H9 (cell line): ENCODE results near the gene UNC119. TPM values are rescaled to one million over a fixed set of nuclear protein-coding genes. Genes with fewer than 3 reads are reported as not detected.

Source experiments
- DNase-seq: peaks from one replicate; pipeline ENCODE4 v3.0.0-alpha.2; 2017
- H2AFZ ChIP-seq: one replicate; pipeline ENCODE4 v1.6.1; 2013; ENCODE audit warnings: mild to moderate bottlenecking, low read length, control low read depth, moderate library complexity
- H2AK5ac ChIP-seq: 2 replicates; pipeline ENCODE4 v1.6.1; 2013; ENCODE audit warnings: low read length, control low read depth, mixed read lengths; ENCODE audit not compliant: insufficient read length
- H2BK120ac ChIP-seq: one replicate; pipeline ENCODE4 v1.6.1; 2013; ENCODE audit warnings: low read depth, mild to moderate bottlenecking, low read length, control low read depth, inconsistent platforms; ENCODE audit not compliant: poor library complexity, severe bottlenecking
- H2BK12ac ChIP-seq: 2 replicates; pipeline ENCODE4 v1.6.1; 2013; ENCODE audit warnings: low read length, control low read depth, mixed read lengths, low read depth; ENCODE audit not compliant: insufficient read length
- H2BK15ac ChIP-seq: 2 replicates; pipeline ENCODE4 v1.6.1; 2013; ENCODE audit warnings: low read depth, low read length, control low read depth
- H2BK20ac ChIP-seq: one replicate; pipeline ENCODE4 v1.6.1; 2013; ENCODE audit warnings: low read depth, mild to moderate bottlenecking, low read length, control low read depth, inconsistent platforms; ENCODE audit not compliant: poor library complexity, severe bottlenecking
- H2BK5ac ChIP-seq: 2 replicates; pipeline ENCODE4 v1.6.1; 2013; ENCODE audit warnings: low read length, control low read depth, mixed read lengths; ENCODE audit not compliant: insufficient read length
- H3K14ac ChIP-seq: 2 replicates; pipeline ENCODE4 v1.6.1; 2013; ENCODE audit warnings: low read length, control low read depth; ENCODE audit not compliant: insufficient read depth
- H3K18ac ChIP-seq: 2 replicates; pipeline ENCODE4 v1.6.1; 2013; ENCODE audit warnings: low read depth, mild to moderate bottlenecking, mixed read lengths, low read length, control low read depth; ENCODE audit not compliant: insufficient read length
- H3K23ac ChIP-seq: 2 replicates; pipeline ENCODE4 v1.6.1; 2013; ENCODE audit warnings: low read length, control low read depth, mixed read lengths, low read depth; ENCODE audit not compliant: insufficient read length
- H3K23me2 ChIP-seq: 2 replicates; pipeline ENCODE4 v1.6.1; 2013; ENCODE audit warnings: low read depth, mild to moderate bottlenecking, mixed read lengths, low read length, control low read depth; ENCODE audit not compliant: insufficient read length, poor library complexity, severe bottlenecking
- H3K27ac ChIP-seq: 2 replicates; pipeline ENCODE4 v1.5.1; 2013; ENCODE audit warnings: low read length, control low read depth, mixed read lengths, low read depth; ENCODE audit not compliant: insufficient read length
- H3K27me3 ChIP-seq: 2 replicates; pipeline ENCODE4 v1.6.1; 2013; ENCODE audit warnings: low read length, control low read depth, inconsistent platforms; ENCODE audit not compliant: insufficient read depth
- H3K4ac ChIP-seq: 2 replicates; pipeline ENCODE4 v1.6.1; 2013; ENCODE audit warnings: low read depth, mild to moderate bottlenecking, control low read depth, inconsistent platforms, low read length, moderate library complexity
- H3K4me1 ChIP-seq: 2 replicates; pipeline ENCODE4 v1.6.1; 2013; ENCODE audit warnings: low read length, control low read depth, inconsistent platforms; ENCODE audit not compliant: insufficient read depth
- H3K4me2 ChIP-seq: 2 replicates; pipeline ENCODE4 v1.6.1; 2013; ENCODE audit warnings: low read length, control low read depth, mixed read lengths; ENCODE audit not compliant: insufficient read length, insufficient read depth
- H3K56ac ChIP-seq: 2 replicates; pipeline ENCODE4 v1.6.1; 2013; ENCODE audit warnings: low read depth, mild to moderate bottlenecking, mixed read lengths, low read length, control low read depth; ENCODE audit not compliant: insufficient read length
- H3K79me1 ChIP-seq: 2 replicates; pipeline ENCODE4 v1.6.1; 2013; ENCODE audit warnings: low read depth, mild to moderate bottlenecking, moderate library complexity, low read length, control low read depth, inconsistent platforms; ENCODE audit not compliant: insufficient read depth, poor library complexity, severe bottlenecking
- H3K79me2 ChIP-seq: 2 replicates; pipeline ENCODE4 v1.6.1; 2013; ENCODE audit warnings: low read length, control low read depth, inconsistent platforms; ENCODE audit not compliant: insufficient read depth
- H3K9ac ChIP-seq: 2 replicates; pipeline ENCODE4 v1.6.1; 2013; ENCODE audit warnings: low read length, control low read depth, mixed read lengths; ENCODE audit not compliant: insufficient read length; ENCODE audit errors: extremely low read depth
- H3K9me3 ChIP-seq: one replicate; pipeline ENCODE4 v1.6.1; 2013; ENCODE audit warnings: low read depth, low read length, inconsistent platforms; ENCODE audit not compliant: control insufficient read depth
- H3T11ph ChIP-seq: one replicate; pipeline ENCODE4 v1.6.1; 2013; ENCODE audit warnings: mild to moderate bottlenecking, low read length, control low read depth, inconsistent platforms
- H4K20me1 ChIP-seq: one replicate; pipeline ENCODE4 v1.6.1; 2013; ENCODE audit not compliant: control insufficient read depth, insufficient read length, insufficient read depth
- H4K5ac ChIP-seq: 2 replicates; pipeline ENCODE4 v1.6.1; 2013; ENCODE audit warnings: low read depth, mild to moderate bottlenecking, mixed read lengths, low read length, control low read depth; ENCODE audit not compliant: insufficient read length
- H4K8ac ChIP-seq: replicated peaks from 2 replicates; pipeline ENCODE4 v1.6.1; 2013; ENCODE audit warnings: low read length, control low read depth, mixed read lengths, low read depth; ENCODE audit not compliant: insufficient read length
- H4K91ac ChIP-seq: 2 replicates; pipeline ENCODE4 v1.6.1; 2013; ENCODE audit warnings: low read depth, mild to moderate bottlenecking, moderate library complexity, mixed read lengths, low read length, control low read depth; ENCODE audit not compliant: insufficient read length
- H3K27ac Mint-ChIP-seq, 3 experiments: 2 replicates in 2 of 3; 3 replicates in 1 of 3; pipeline ENCODE4 v1.8.0; 2020 to 2021; ENCODE audit warnings: mixed read lengths in 3 of 3, mild to moderate bottlenecking in 1 of 3, moderate library complexity in 1 of 3
- H3K27me3 Mint-ChIP-seq: 2 replicates; pipeline ENCODE4 v1.8.0; 2021; ENCODE audit warnings: low read depth, mild to moderate bottlenecking, moderate library complexity, mixed read lengths
- H3K36me3 Mint-ChIP-seq, 3 experiments: 2 replicates in 2 of 3; 3 replicates in 1 of 3; pipeline ENCODE4 v1.8.0; 2020 to 2021; ENCODE audit warnings: low read depth in 3 of 3, mixed read lengths in 3 of 3; ENCODE audit not compliant: insufficient read depth in 1 of 3
- H3K4me1 Mint-ChIP-seq, 2 experiments: 2 replicates each; pipeline ENCODE4 v1.8.0; 2020; ENCODE audit warnings: mixed read lengths in 2 of 2
- H3K4me3 Mint-ChIP-seq, 2 experiments: 2 replicates in 1 of 2; 3 replicates in 1 of 2; pipeline ENCODE4 v1.8.0; 2020 to 2021; ENCODE audit warnings: mild to moderate bottlenecking in 2 of 2, mixed read lengths in 2 of 2, moderate library complexity in 1 of 2
- H3K9me3 Mint-ChIP-seq, 2 experiments: 2 replicates in 1 of 2; 3 replicates in 1 of 2; pipeline ENCODE4 v1.8.0; 2020; ENCODE audit warnings: mild to moderate bottlenecking in 2 of 2, mixed read lengths in 2 of 2, moderate library complexity in 1 of 2
- WGBS: extraction: QIAGEN DNeasy Blood & Tissue Kit; methylation state at CpG from one replicate; pipeline ENCODE4 v1.1.7; 2013; ENCODE audit warnings: missing lambda C conversion rate, low lambda C conversion rate, mixed read lengths; ENCODE audit not compliant: insufficient read length; ENCODE audit errors: extremely low coverage; 5-methylcytosine and 5-hydroxymethylcytosine counted together
- total RNA-seq: library from RNA; stranded (reverse); gene quantifications from 2 replicates; pipeline ENCODE4 v1.2.1, GENCODE V29; 2021
- TF ChIP-seq, protein P1 (sequence below): fragments of 200-600 bp; sonication (generic); conservative IDR thresholded peaks from 3 replicates; pipeline ENCODE4 v1.8.0; 2021; ENCODE audit warnings: antibody characterized with exemption, mild to moderate bottlenecking

UNC119 gene
- total RNA-seq, 1 experiment from 2014 or later, result 36.9 TPM

- no peak overlapping the region for H3K56ac ChIP-seq
- WGBS, result no CpG with 5 or more reads among the region's 4 CpGs
- H4K20me1 ChIP-seq, result no peaks in the 10 kb centered on the region
- no peak overlapping the region for H2BK120ac ChIP-seq
- no peak overlapping the region for H2BK5ac ChIP-seq
- no peaks in the 10 kb centered on the region for H3K9me3 ChIP-seq
- no peak overlapping the region for H3K9ac ChIP-seq
- H3K23ac ChIP-seq, result no peak overlapping the region
- H4K8ac ChIP-seq, result no peak overlapping the region
- H4K91ac ChIP-seq, result no peak overlapping the region
- no peak overlapping the region for H2BK15ac ChIP-seq
- Mint-ChIP-seq H3K9me3 (no peaks in the 10 kb centered on the region), H3K4me3 (no peak overlapping the region), H3K27me3 (peaks cover 12% of the 10 kb centered on the region), H3K27ac (peak overlapping the region in 1 of 3 experiments; percentile 35; a peak in 1 of 7 replicates), H3K4me1 (peaks cover 0 to 21% of the 10 kb centered on the region in 2 experiments; a peak in 2 of 4 replicates), H3K36me3 (no peaks in the 10 kb centered on the region)
- H3K27ac ChIP-seq, result no peak overlapping the region
- no peak overlapping the region for H2AFZ ChIP-seq
- no peaks in the 10 kb centered on the region for H3K27me3 ChIP-seq
- no peaks in the 10 kb centered on the region for H3K4me1 ChIP-seq
- TF ChIP-seq, protein P1, sequence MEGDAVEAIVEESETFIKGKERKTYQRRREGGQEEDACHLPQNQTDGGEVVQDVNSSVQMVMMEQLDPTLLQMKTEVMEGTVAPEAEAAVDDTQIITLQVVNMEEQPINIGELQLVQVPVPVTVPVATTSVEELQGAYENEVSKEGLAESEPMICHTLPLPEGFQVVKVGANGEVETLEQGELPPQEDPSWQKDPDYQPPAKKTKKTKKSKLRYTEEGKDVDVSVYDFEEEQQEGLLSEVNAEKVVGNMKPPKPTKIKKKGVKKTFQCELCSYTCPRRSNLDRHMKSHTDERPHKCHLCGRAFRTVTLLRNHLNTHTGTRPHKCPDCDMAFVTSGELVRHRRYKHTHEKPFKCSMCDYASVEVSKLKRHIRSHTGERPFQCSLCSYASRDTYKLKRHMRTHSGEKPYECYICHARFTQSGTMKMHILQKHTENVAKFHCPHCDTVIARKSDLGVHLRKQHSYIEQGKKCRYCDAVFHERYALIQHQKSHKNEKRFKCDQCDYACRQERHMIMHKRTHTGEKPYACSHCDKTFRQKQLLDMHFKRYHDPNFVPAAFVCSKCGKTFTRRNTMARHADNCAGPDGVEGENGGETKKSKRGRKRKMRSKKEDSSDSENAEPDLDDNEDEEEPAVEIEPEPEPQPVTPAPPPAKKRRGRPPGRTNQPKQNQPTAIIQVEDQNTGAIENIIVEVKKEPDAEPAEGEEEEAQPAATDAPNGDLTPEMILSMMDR, result no peak
- no peak overlapping the region for H3K4ac ChIP-seq
- H2AK5ac ChIP-seq, result no peak overlapping the region
- H3K18ac ChIP-seq, result no peak overlapping the region
- no peak overlapping the region for H2BK20ac ChIP-seq
- H3K23me2 ChIP-seq, result no peaks in the 10 kb centered on the region
- H4K5ac ChIP-seq, result no peak overlapping the region
- no peak overlapping the region for H3K4me2 ChIP-seq
- H3T11ph ChIP-seq, result no peak overlapping the region
- H3K79me1 ChIP-seq, result no peaks in the 10 kb centered on the region
- no peak overlapping the region for H2BK12ac ChIP-seq
- no peak for DNase-seq
- H3K79me2 ChIP-seq, result no peaks in the 10 kb centered on the region
- H3K14ac ChIP-seq, result no peak overlapping the region
Observed at GRCh38 chr17:28530250-28530649, 22.2 kb downstream of the UNC119 start.
